ENCODE data around the gene TUBB8.
"Not testable (repeated sequence)": the region's sequence is repeated elsewhere in the genome, so short reads cannot be mapped to it uniquely, and the experiment has no call there.

The TUBB8 gene

DNA sequence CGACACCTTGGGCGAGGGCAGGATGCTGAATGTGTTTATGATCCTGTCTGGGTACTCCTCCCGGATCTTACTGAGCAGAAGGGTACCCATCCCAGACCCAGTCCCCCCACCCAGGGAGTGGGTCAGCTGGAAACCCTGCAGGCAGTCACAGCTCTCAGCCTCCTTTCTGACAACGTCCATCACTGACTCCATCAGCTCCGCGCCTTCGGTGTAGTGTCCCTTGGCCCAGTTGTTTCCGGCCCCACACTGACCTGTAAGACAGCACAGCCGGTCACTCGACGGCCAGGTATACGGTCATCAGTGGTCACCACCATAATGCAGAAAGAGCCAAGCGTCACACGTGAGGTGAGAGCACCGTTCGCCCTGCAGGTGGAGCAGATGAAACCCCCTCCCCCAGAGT, 1.2 kb downstream of the TUBB8 start:
- DNase-seq (ENCODE audit: low read depth in 2 of 2): not testable (repeated sequence)

DNA sequence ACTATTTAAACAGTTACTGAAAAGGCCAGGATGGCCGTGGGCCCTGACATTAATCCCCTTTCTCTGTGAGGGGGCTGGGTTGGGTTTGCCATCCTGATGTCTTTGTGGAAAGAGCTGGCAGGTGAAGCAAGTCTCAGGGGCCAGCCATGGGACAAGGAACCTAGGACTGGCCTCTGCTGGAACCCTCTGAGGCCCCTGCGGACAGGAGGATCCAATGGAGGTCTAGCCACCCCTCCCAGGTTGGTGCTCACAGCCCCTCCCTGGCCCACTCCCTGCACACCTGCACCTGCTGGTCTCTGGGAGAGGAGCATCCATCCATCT, 35.8 kb downstream of the TUBB8 start:
- not testable (repeated sequence) for DNase-seq (ENCODE audit: low read depth in 2 of 2)

DNA sequence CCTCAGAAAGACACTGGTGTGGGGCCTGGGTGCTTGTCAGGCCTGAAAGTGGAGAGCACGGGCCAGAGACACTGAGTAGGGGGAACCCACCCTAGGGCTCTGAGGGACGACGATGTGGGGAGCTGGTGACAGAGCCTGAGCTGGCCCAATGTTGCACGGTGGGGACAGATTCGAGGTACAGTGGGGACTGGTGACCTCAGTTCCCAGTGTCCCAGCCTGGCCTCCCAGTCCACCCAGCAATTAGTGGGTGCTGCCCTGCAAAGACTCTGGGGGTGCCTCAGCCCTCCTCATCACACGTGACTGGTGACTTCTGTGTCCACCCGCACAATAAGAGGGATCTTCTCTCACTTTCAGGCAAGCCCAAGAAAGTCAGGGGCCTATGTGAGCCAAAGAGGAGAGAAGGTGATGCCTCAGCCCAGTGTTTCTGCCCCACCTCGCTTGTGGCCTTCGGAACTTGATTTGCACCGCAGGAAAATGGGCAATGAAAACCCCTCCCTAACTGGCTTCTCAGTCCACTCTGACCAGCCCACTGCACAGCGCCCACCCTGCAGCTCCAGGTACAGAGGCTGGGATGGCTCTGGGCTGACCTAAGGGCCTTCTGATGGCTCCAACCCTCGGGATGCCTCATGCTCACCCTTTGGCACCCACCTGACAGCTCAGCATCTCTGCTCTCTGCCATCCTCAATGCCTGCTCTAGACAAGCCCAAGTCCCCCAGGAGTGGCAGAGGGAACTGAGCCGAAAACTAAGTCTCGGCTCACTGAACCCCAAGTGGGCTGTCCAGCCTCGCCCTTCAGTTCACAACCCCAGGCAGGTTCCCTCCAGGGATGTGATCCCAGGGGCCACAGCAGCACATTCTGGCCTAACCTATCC, 36.4 kb downstream of the TUBB8 start:
- DNase-seq (ENCODE audit: low read depth in 2 of 2): not testable (repeated sequence)

DNA sequence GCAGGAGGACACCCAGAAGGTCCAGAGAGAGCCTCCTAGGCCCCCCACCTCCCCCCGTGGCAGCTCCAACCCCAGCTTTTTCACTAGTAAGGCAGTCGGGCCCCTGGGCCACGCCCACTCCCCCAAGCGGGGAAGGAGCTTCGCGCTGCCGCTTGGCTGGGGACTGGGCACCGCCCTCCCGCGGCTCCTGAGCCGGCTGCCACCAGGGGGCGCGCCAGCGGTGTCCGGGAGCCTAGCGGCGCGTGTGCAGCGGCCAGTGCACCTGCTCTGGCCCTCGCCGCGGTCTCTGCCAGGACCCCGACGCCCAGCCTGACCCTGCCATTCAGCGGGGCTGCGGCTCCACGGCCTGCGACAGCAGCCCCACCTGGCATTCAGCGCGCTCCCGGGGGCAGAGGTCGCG, 37.8 kb downstream of the TUBB8 start:
- DNase-seq (ENCODE audit: low read depth in 2 of 2): not testable (repeated sequence)

DNA sequence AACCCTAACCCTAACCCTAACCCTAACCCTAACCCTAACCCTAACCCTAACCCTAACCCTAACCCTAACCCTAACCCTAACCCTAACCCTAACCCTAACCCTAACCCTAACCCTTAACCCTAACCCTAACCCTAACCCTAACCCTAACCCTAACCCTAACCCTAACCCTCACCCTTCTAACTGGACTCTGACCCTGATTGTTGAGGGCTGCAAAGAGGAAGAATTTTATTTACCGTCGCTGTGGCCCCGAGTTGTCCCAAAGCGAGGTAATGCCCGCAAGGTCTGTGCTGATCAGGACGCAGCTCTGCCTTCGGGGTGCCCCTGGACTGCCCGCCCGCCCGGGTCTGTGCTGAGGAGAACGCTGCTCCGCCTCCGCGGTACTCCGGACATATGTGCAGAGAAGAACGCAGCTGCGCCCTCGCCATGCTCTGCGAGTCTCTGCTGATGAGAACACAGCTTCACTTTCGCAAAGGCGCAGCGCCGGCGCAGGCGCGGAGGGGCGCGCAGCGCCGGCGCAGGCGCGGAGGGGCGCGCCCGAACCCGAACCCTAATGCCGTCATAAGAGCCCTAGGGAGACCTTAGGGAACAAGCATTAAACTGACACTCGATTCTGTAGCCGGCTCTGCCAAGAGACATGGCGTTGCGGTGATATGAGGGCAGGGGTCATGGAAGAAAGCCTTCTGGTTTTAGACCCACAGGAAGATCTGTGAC, 38.7 kb downstream of the TUBB8 start:
- not testable (repeated sequence) for DNase-seq (ENCODE audit: low read depth in 2 of 2)
